ENCODE measurements around the gene MT1B. TPM values are rescaled to one million over a fixed set of nuclear protein-coding genes. Genes with fewer than 3 reads are reported as not detected.
"Not testable (repeated sequence)": the region's sequence is repeated elsewhere in the genome, so short reads cannot be mapped to it uniquely, and the experiment has no call there.

Gene MT1B
- total RNA-seq, 1 donor from 2014 or later = not detected

GRCh38 chr16:56664506-56664905, 12.8 kb downstream of the MT1B start:
- Histone ChIP-seq H3K27me3 (ENCODE audit: control insufficient read depth in 3 of 3, insufficient read depth in 3 of 3, low read length in 3 of 3) (peaks cover 37 to 60% (median 49%) of the 10 kb centered on the region in 3 donors), H3K27ac (ENCODE audit: low read depth, low read length) (no peak overlapping the region), H3K36me3 (ENCODE audit: control insufficient read depth in 3 of 3, insufficient read depth in 3 of 3, low read length in 3 of 3) (no peaks in the 10 kb centered on the region), H3K9me3 (ENCODE audit: control insufficient read depth in 3 of 3, low read length in 3 of 3) (no peaks in the 10 kb centered on the region), H3K4me1 (ENCODE audit: control insufficient read depth in 3 of 3, insufficient read depth in 3 of 3, low read length in 3 of 3) (peaks cover 5 to 11% (median 6%) of the 10 kb centered on the region in 3 donors), H3K9ac (ENCODE audit: low read depth in 1 of 3, low read length in 3 of 3) (no peak overlapping the region), H3K4me3 (ENCODE audit: low read length in 3 of 3) (no peak overlapping the region)

GRCh38 chr16:56665286-56666261, 13.9 kb downstream of the MT1B start:
- not testable (repeated sequence) for H3K9ac ChIP-seq (ENCODE audit: low read depth in 1 of 3, low read length in 3 of 3); H3K27ac ChIP-seq (ENCODE audit: low read depth, low read length); H3K9me3 ChIP-seq (ENCODE audit: control insufficient read depth in 3 of 3, low read length in 3 of 3); H3K36me3 ChIP-seq (ENCODE audit: control insufficient read depth in 3 of 3, insufficient read depth in 3 of 3, low read length in 3 of 3); H3K4me3 ChIP-seq (ENCODE audit: low read length in 3 of 3)
- peaks cover 5 to 11% (median 8%) of the 10 kb centered on the region in 3 donors for H3K4me1 ChIP-seq (ENCODE audit: control insufficient read depth in 3 of 3, insufficient read depth in 3 of 3, low read length in 3 of 3)
- H3K27me3 ChIP-seq (ENCODE audit: control insufficient read depth in 3 of 3, insufficient read depth in 3 of 3, low read length in 3 of 3) = peaks cover 40 to 66% (median 59%) of the 10 kb centered on the region in 3 donors

GRCh38 chr16:56667581-56668571, 16.2 kb downstream of the MT1B start, which contains the start of gene MT1G:
Gene MT1G (minus strand): TSS chr16:56668065. CDS start chr16:56667993, 72 bp downstream.
- Histone ChIP-seq H3K4me3 (ENCODE audit: low read length in 3 of 3) (peak within 1 kb of the TSS; percentile 22 to 48 (median 35)), H3K27me3 (ENCODE audit: control insufficient read depth in 3 of 3, insufficient read depth in 3 of 3, low read length in 3 of 3) (peaks cover 30 to 55% (median 49%) of the 10 kb centered on the region in 3 donors), H3K4me1 (ENCODE audit: control insufficient read depth in 3 of 3, insufficient read depth in 3 of 3, low read length in 3 of 3) (peaks cover under 1 to 11% (median 8%) of the 10 kb centered on the region in 3 donors), H3K9me3 (ENCODE audit: control insufficient read depth in 3 of 3, low read length in 3 of 3) (no peaks in the 10 kb centered on the region), H3K27ac (ENCODE audit: low read depth, low read length) (no peak within 1 kb of the TSS), H3K9ac (ENCODE audit: low read depth in 1 of 3, low read length in 3 of 3) (peak within 1 kb of the TSS in 2 of 3 donors; percentile 10 to 33), H3K36me3 (ENCODE audit: control insufficient read depth in 3 of 3, insufficient read depth in 3 of 3, low read length in 3 of 3) (no peaks in the 10 kb centered on the region)

GRCh38 chr16:56669005-56669839, 17.5 kb downstream of the MT1B start, which contains the start of gene MT1H:
Gene MT1H (plus strand): TSS chr16:56669814. CDS start chr16:56669885, 71 bp downstream.
- H3K9ac ChIP-seq (ENCODE audit: low read depth in 1 of 3, low read length in 3 of 3) = no peak within 1 kb of the TSS
- no peak within 1 kb of the TSS for H3K27ac ChIP-seq (ENCODE audit: low read depth, low read length)
- H3K27me3 ChIP-seq (ENCODE audit: control insufficient read depth in 3 of 3, insufficient read depth in 3 of 3, low read length in 3 of 3) = peaks cover 26 to 49% (median 46%) of the 10 kb centered on the region in 3 donors
- H3K4me1 ChIP-seq (ENCODE audit: control insufficient read depth in 3 of 3, insufficient read depth in 3 of 3, low read length in 3 of 3) = peaks cover 0 to 13% (median 9%) of the 10 kb centered on the region in 3 donors
- H3K36me3 ChIP-seq (ENCODE audit: control insufficient read depth in 3 of 3, insufficient read depth in 3 of 3, low read length in 3 of 3) = no peaks in the 10 kb centered on the region
- H3K4me3 ChIP-seq (ENCODE audit: low read length in 3 of 3) = no peak within 1 kb of the TSS
- no peaks in the 10 kb centered on the region for H3K9me3 ChIP-seq (ENCODE audit: control insufficient read depth in 3 of 3, low read length in 3 of 3)

- Histone ChIP-seq H3K4me3 (ENCODE audit: low read length in 3 of 3) (no peak overlapping the region), H3K27me3 (ENCODE audit: control insufficient read depth in 3 of 3, insufficient read depth in 3 of 3, low read length in 3 of 3) (peaks cover 26 to 43% (median 39%) of the 10 kb centered on the region in 3 donors), H3K9me3 (ENCODE audit: control insufficient read depth in 3 of 3, low read length in 3 of 3) (no peaks in the 10 kb centered on the region), H3K27ac (ENCODE audit: low read depth, low read length) (no peak overlapping the region), H3K36me3 (ENCODE audit: control insufficient read depth in 3 of 3, insufficient read depth in 3 of 3, low read length in 3 of 3) (no peaks in the 10 kb centered on the region), H3K4me1 (ENCODE audit: control insufficient read depth in 3 of 3, insufficient read depth in 3 of 3, low read length in 3 of 3) (peaks cover 0 to 14% (median 10%) of the 10 kb centered on the region in 3 donors), H3K9ac (ENCODE audit: low read depth in 1 of 3, low read length in 3 of 3) (no peak overlapping the region)
Observed at GRCh38 chr16:56669840-56670619, 18.3 kb downstream of the MT1B start.

GRCh38 chr16:56670620-56670934, 18.9 kb downstream of the MT1B start:
- H3K4me1 ChIP-seq (ENCODE audit: control insufficient read depth in 3 of 3, insufficient read depth in 3 of 3, low read length in 3 of 3) = peaks cover 0 to 14% (median 10%) of the 10 kb centered on the region in 3 donors
- no peak overlapping the region for H3K9ac ChIP-seq (ENCODE audit: low read depth in 1 of 3, low read length in 3 of 3)
- H3K27me3 ChIP-seq (ENCODE audit: control insufficient read depth in 3 of 3, insufficient read depth in 3 of 3, low read length in 3 of 3) = peaks cover 26 to 46% (median 39%) of the 10 kb centered on the region in 3 donors
- no peaks in the 10 kb centered on the region for H3K36me3 ChIP-seq (ENCODE audit: control insufficient read depth in 3 of 3, insufficient read depth in 3 of 3, low read length in 3 of 3)
- H3K4me3 ChIP-seq (ENCODE audit: low read length in 3 of 3) = no peak overlapping the region
- H3K9me3 ChIP-seq (ENCODE audit: control insufficient read depth in 3 of 3, low read length in 3 of 3) = no peaks in the 10 kb centered on the region
- no peak overlapping the region for H3K27ac ChIP-seq (ENCODE audit: low read depth, low read length)

- H3K9me3 ChIP-seq (ENCODE audit: control insufficient read depth in 3 of 3, low read length in 3 of 3); H3K9ac ChIP-seq (ENCODE audit: low read depth in 1 of 3, low read length in 3 of 3); H3K27ac ChIP-seq (ENCODE audit: low read depth, low read length); H3K4me3 ChIP-seq (ENCODE audit: low read length in 3 of 3); H3K36me3 ChIP-seq (ENCODE audit: control insufficient read depth in 3 of 3, insufficient read depth in 3 of 3, low read length in 3 of 3): not testable (repeated sequence)
- Histone ChIP-seq H3K27me3 (ENCODE audit: control insufficient read depth in 3 of 3, insufficient read depth in 3 of 3, low read length in 3 of 3) (peaks cover 24 to 43% (median 42%) of the 10 kb centered on the region in 3 donors), H3K4me1 (ENCODE audit: control insufficient read depth in 3 of 3, insufficient read depth in 3 of 3, low read length in 3 of 3) (peaks cover 0 to 14% (median 14%) of the 10 kb centered on the region in 3 donors)
Observed at GRCh38 chr16:56671691-56672090, 20.0 kb downstream of the MT1B start.

- peaks cover 24 to 41% (median 40%) of the 10 kb centered on the region in 3 donors for H3K27me3 ChIP-seq (ENCODE audit: control insufficient read depth in 3 of 3, insufficient read depth in 3 of 3, low read length in 3 of 3)
Observed at GRCh38 chr16:56672171-56672570, 20.5 kb downstream of the MT1B start.

More at GRCh38 chr16:56672171-56672570, 20.5 kb downstream of the MT1B start:
- not testable (repeated sequence) for H3K4me3 ChIP-seq (ENCODE audit: low read length in 3 of 3); H3K9me3 ChIP-seq (ENCODE audit: control insufficient read depth in 3 of 3, low read length in 3 of 3); H3K27ac ChIP-seq (ENCODE audit: low read depth, low read length); H3K9ac ChIP-seq (ENCODE audit: low read depth in 1 of 3, low read length in 3 of 3); H3K36me3 ChIP-seq (ENCODE audit: control insufficient read depth in 3 of 3, insufficient read depth in 3 of 3, low read length in 3 of 3)
- H3K4me1 ChIP-seq (ENCODE audit: control insufficient read depth in 3 of 3, insufficient read depth in 3 of 3, low read length in 3 of 3) = peaks cover 0 to 14% (median 14%) of the 10 kb centered on the region in 3 donors
